Measurements from ENCODE around the gene RNF145.
A peak's percentile ranks its signal among the peaks of the same experiment; 100 is the strongest.
"Not testable (repeated sequence)": the region's sequence is repeated elsewhere in the genome, so short reads cannot be mapped to it uniquely, and the experiment has no call there.

Gene RNF145

DNA sequence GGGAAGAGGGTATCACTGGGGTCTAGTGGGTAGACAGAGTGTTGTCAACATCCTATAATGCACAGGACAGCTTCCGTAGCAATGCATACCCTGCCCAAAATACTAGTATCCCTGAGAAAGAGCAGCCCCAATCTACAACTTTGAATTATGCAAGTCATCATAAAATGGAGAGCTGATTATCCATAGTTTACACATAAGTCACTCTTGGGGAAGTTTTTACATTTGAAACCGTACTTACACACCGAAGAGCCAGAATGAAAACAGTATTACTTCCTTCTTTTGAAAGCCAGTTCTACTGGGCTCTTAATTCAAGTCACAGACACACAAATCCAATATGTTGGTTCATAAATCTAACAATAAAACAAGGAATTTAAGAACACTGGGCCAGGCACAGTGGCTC, 21.6 kb downstream of the RNF145 start:
- DNase-seq = no peak

DNA sequence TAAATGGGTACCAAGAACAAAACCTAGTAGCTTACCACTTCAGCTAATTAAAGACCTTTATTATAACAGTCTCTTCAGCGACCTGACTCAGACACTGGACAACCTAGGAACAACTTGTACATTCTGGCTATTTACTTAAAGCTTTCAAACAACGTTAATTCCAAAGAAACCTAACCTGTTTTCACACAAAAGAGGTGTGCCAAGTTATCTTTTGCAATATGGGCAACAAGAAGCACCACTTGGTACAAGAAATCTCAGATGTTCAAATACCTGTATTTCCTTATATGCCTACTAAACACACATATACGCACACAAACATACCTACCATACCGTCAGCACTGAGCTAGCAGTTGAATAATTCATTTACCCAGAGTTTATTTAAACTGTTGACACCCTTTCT, 23.0 kb downstream of the RNF145 start:
- DNase-seq = no peak

DNA sequence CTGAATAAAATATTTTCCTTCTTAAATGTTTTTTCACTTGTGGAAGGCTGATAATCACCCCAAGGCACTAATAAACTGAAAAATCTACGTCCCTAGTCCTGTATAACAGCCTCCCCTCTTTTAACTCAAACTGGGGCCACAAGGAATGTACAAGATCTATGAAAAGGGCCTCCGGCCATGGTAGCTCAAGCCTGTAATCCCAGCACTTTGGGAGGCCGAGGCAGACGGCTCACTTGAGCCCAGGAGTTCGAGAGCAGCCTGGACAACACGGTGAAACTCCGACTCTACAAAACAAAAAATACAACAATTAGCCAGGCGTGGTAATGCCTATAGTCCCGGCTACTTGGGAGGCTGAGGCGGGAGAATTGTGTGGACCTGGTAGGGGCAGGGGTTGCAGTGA, 23.6 kb downstream of the RNF145 start:
- no peak for DNase-seq

DNA sequence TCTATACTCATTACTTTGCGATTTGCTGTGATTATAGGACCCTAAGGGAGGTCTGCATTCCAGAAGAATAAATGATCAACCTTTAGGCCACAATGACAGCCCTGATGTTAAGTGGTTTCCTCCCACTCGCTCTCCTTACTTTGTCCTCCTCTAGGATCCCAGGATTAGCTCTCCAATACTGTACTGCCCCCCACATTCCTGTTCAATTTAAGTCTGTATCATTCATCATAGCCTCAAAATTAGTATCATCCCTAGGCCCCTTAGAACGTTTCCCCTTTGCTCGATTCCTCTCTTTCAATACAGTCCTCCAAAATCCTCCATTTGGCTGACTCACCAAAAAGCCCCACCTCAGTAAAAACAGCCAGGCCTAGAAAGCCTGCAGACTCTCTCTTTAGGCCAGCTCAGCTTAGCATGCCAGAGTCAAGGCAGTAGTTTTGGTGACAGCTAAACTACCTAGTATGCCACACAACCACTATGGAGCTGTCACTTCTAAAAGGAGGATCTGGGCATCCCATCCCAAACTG, 24.4 kb downstream of the RNF145 start:
- no peak for DNase-seq

DNA sequence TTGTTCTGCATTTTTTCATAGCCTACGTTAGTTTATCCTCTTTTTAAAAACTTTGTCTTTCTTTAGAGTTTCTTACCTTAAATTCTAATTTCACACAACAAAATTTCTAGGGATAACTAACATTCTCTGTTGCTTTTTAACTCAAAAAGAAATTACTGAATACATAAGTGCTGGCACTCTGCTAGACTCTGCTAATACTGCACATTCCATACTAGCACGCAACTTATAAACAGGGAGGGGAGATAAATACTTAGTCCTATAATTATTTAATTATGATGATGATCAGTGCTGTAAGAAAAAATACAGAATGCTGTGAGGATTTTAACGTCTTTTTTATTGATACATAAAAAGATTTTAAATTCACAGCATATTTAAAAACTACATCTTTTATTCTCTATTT, 25.1 kb downstream of the RNF145 start:
- no peak for DNase-seq

DNA sequence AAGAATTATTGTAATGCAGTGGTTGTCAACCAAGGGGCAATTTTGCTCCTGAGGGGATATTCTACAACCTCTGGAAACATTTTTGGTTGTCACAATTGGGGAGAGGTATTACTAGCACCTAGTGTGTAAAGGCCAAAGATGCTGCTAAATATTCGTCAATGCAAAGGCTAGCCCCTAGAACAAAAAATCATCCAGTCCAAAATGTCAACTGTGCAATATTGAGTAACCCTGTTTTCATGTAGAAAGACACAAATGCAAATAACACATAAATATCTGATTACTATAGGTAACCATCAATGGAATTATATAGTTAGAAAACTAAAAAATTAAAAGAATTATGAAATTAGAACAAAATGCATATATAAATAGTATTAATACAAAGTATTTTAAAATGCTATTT, 26.1 kb downstream of the RNF145 start:
- DNase-seq = no peak

DNA sequence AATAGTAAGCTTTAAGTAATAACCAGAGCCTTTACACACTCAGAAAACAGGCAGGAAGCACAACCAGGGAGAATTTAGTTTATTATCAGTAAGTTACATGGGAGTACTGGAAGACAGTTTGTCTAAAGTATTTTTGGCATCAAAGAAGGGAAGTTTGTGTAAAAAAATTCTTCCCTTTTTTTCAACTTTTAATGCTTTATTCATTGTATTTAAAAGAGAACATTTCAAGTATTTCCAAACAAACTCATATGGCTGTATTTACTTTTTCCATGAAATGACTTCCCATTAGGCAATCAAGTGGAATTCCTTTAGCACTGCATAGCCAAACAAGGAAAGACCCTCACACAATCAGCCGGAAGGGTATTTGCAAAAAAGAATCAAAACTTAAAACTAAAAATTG, 26.7 kb downstream of the RNF145 start:
- DNase-seq = no peak

DNA sequence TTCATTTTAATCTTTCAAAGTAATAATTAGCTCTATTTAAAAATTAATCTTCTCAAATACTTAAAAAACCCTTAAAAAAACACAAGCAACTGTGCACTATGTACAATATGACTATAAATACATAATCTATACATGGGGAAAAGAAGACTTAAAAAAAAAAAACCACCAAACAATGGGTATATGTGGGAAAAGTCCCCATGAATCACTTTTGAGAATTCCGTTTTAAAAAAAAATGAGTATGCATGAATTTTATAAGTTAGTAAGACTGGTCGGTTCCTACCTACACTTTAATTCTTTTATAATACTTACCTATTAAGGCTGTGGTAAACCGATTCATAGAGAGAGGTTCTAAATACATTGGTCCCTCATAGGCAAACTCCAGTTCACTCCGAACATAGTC, 27.7 kb downstream of the RNF145 start:
- no peak for DNase-seq

DNA sequence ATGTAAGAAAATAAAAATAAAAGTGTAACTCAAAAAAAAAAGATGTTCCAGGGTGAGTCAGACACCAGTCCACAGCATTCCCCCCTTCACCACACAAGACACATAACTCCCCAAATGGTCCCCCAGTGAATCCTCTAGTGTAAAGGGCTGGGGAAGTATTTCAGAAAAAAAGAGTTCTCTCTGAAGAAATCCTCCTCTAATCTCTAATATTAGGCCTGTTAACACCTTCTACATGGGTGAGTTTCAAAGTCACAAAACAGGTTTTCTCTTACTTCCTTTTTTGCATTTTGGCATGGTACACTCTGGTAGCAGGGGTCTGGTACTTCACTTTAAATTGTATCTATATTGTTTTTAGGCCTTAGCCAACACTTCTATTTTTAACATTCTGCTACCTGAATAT, 28.2 kb downstream of the RNF145 start:
- no peak for DNase-seq

DNA sequence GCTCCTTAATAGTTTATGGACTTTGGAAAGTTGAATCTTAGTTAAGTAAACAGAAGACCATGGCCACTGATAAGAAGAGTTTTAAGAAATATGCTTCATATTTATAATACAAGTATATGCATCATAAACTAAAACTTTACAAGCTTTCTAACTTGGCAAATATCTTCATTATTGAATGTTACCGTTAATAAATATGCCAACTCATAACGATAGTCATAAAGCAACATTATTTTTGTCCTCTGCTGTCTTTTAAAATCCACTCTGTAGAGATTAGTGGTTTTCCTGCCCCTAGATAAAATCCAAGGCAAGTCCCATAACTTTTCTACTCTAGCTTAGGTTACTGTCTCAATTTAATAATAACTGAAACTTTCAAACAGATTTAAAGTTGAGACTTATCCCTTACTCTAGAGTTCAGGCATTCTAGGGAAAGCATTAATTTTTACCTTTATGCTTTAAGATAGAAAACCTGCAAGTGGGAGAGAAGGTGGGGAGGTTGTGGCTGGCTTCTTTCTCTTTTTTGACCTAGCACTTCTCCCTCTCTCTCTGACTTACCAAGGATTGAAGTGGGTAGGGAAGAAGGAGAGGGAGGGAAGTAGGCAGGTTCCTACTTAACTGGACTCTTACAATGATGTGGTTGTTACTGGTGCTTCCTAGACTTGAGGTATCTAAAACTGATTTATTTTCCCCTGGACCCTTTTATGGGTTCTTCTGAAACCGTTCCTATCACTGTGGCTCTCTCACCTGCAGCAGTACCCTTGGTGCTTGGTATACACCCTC, 29.6 kb downstream of the RNF145 start:
- no peak for DNase-seq

DNA sequence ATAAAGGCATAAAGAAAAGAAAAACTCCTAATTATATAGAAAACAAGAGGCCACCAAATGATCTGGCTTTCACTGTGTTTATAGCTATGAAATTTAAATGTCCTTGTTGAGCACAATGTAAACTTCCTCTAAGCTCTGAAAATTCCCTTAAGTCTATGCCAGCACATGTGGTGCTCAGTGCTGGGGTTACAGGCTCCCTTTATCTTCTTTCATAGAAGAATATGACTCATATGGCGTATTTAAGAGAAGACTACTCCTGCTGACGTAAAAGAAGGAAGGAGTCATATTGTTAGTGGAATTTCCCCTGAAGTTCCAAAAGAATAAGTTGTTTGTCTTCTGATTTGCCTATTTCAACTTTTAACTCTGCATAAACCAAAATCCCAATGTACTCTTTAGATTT, 30.4 kb downstream of the RNF145 start:
- DNase-seq = no peak

DNA sequence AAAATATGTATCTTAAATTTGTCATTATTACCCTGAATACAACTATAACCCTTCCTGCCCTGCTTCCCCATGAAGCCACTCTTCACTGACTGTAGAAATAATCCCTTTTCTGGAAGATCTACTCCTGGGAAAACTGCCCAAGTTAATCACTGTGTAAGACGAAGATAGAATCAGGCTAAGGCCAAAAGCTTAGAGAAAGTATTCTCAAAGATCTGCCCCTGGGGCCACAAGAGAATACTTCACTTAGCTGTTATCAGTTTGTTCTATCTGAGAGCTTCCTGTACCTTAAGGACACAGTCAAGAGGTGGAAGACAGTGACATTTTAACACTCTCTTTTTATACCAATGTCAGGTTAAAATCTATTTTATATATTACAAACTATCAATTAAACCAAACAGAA, 33.8 kb downstream of the RNF145 start:
- no peak for DNase-seq

DNA sequence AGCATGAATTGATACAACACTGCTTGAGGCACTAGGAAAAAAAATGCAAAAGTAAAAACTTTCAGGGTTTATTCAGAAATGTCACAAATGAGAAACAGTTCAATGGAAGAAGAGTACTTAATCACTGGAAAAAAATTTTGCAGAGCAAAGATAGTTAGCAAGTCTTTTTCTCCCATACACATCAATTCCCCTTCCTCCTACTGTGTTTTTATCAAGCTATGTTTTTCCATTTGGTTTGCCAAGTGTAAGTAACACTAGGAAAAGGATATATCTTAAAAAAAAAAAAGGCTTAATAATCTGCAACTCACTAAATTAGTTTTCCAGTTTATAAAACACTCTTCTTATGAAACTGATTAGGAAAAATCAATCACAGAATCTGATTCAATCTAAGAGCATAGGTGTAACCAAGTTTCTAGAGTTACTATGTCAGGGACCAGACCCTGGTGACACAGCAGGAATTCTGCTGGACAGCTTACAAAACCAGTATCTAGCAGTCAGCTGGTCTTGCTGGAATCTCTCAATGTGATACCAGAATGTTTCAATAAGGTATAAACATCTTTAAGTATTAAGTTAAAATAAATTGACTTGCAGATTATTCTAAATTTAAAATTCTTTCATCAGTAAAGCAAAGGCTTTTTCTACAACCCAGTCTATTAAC, 34.7 kb downstream of the RNF145 start:
- DNase-seq = no peak

DNA sequence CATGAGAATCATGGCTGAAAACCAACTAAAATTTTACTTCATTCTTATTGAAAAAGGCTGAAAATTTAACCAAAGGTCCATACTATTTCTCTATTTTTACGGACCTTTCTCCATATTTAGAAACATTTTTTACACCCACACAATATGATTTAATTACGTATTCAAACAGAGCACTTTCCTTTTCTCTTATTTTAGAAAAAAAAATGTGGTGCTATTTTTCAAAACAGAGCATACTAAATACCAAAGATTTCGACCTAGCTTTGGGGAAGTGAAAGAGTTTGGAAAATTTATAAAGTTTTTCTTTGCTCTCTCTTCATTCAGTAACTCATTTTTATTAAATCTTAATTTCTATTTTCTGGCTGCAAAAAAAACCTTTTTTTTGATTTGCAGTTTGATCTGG, 38.1 kb downstream of the RNF145 start:
- no peak for DNase-seq

DNA sequence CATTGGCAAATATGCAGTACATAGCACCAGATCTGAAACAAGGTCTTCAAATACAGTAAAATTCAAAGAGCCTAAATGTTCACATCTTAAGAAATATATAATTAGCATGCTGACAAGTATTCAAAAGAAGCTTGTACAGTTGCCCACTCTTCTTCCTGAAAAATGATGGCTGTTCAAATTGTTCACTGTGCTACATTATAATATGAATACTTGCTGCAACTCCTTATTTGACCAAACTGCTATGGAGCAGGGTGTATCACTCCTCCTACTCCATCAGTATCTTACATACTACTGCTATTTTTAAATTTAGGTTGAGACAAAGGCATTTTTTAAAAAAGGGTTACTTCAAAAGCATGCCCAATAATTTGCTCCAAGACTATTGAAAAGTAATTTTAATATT, 39.3 kb downstream of the RNF145 start:
- DNase-seq = no peak

DNA sequence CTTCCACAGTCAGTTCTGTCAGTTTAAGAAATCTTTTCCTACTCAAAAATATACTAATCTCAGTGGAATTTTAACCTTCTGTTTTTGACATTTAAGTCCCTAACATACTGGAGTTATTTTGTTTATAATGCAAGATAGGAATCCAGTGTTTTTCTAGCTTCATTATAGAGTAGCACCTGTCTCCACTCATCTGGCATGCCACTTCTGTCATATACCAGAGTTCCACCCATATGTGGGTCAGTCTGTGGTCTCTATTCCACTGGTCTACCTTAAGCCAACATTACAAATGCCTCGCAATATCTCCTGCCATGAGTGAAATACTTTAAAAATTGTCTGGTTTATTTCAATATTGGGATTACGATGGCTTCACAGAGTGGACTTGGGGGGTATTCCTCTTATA, 42.9 kb downstream of the RNF145 start:
- DNase-seq = no peak

DNA sequence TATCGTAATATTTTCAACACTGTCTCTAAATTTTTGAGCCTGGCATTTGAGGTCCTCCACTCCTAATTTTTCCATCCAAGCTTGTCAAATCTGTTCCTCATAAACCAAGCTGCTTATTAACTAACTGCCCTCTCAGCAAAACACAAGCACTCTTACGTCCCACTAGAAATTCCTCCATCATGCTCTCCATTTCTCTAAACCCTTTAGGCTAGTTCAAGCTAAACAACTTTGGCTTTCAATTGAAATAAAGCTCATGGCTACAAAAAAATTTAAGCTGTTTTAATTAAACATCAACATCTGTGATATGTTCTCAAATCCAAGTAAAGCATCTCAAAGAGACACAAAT, 45.7 kb downstream of the RNF145 start:
- DNase-seq = no peak

DNA sequence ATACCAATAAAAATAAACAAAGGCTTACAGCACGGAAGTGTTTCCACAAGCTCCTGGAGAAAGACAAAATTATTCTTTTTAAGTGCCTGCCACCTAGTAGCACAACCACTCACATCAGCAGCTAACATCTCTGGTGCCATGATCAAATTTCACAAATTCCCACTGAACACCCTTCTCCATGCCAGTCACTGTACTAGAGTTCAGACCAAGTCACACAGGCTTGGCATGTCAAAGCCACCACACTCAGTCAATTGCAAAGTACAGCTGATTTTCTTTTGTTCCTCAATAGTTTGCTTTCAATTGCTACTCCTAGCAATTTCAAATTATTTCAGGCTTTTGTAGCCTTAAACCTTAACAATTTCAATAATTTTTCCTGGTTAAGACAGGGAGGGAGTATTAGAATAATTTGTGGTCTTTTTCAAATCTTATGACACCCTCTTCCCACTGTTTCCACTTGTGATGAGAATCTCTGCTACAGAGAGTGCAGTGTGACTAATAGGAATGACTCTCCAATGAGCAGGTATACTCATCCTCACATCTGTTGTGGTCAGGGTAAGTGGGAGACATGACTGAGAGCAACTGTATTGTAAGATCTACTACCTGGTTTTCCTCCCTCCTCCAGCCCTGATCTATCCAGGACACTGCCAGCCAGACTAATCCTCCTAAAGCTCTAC, 46.2 kb downstream of the RNF145 start:
- DNase-seq = no peak

DNA sequence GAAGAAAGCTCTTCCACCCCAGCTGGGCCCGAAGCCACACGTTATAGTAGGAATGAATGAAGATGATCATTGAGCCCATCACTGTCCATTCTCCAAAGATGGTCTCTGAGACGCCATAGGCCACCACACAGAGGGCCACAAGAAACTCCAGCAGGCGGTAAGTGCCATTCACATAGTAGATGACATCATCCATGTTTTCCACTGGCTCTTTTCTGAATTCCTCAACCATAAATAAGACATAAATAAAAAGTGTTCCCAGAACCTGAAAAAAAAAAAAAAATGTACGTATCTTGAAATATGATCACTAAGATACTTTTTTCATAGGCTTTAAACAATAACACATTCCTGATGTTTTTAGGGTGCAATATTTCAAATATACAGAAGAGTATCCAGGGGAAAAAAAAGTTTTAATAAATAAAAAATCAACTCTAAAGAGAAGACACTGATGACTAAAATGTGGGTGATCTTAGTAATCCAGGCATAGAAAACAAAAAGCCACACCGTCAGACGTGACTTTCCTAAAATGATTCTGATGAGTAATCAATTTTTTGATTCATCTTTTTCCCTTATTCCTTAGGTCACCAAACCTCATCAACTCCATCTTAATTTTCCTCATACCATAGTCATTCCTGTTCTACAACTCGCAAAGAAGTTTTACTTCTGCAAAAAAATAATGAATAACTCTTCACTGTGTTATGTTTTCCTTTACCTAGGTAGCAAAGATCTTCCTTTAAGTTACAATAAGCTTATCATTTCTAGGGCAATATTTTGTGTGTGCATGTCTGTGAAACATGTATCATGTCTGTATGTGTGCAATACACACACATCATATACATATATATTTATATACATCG, 47.8 kb downstream of the RNF145 start:
- DNase-seq = no peak

DNA sequence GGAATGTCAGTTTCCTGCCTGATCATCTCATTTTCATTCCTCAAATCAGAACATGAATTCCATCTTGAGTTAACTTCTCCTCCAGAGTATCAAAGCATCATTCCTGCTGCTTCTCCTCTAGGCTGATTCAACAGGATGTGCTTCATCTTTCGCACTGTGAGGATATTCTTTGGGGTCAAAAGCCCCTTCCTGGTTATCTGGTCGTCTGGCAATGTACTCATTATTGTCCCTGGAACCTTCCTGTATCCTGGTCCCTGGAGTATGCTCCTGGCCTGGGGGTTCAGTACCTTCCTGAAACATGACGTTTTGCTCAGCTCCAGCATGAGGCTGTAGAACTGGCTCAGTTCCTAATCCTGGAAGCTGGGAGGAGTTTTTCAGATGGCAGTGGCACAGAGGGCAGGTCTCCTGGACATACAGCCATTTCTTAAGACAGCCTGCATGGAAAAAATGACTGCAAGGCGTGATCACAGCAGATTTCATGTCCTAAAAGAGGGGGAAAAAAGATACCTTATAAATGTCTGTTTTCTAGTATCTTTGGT, 50.7 kb downstream of the RNF145 start:
- not testable (repeated sequence) for DNase-seq

DNA sequence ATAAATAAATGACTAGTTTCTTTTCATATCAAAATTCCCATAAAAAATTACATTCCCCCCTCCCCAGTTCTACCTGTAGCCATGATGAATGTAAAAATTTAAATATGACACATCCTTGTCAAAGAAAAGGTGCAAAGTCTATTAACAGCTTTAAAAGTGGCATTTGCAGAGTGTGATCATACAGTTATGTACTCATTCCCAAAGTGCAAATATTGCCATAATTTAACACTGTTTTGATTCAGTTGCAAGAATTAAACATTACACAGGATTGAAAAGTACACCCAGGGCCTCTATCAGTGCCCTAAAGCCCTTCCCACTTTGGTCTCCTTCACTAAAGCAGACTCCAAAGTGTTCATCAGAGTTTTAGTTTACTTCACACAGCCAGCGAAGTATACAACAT, 51.8 kb downstream of the RNF145 start:
- DNase-seq = no peak

DNA sequence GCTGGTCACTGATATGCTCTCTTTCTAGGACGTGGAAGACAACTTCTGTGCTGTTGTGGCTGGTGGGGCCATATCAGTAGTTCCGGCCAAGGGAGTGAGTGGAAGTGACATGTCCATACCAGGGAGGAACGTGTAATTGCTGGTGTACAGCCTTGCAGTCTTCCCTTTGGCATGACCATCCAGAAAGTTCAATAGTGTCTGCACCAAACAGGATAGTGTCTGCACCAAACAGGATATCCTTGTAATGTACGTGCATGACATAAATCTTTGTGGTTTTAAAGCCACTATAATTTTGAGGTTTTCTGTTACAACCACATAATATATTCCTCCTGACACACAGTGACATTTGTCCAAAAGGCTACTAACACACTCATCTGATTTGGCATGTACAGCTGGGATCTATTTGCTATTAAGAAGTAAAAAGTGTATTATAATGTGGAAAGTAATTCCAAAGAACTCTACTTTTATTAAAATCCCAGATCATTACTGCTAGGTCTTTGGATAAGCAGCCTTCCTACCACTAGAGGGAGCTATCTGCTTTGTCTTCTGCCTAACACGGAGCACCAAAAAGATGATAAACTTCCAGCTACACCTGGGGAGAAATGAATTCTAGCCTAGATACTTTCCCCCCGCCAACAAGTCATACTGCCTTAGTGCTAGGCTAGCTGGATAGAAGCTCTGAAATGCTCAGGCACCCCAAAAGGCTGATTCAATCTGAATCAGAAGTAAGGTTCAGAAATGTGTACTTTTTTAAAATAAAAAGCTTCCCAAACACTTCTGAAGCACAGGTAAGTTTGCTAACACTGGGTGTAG, 52.7 kb downstream of the RNF145 start:
- peak in 1 of 2 experiments; percentile 42 for DNase-seq
